ENCODE data around the gene PCDH9.

The PCDH9 gene

GRCh38 chr13:66969291-66969690, 260.8 kb downstream of the PCDH9 start:
- H3K4ac ChIP-seq (ENCODE audit: low read length) = no peak overlapping the region
- peaks cover 3 to 4% of the 10 kb centered on the region in 2 donors for H3K4me1 ChIP-seq (ENCODE audit: control insufficient read depth in 2 of 2, insufficient read depth in 1 of 2, low read depth in 1 of 2, low read length in 2 of 2)
- no peak overlapping the region for H2BK15ac ChIP-seq (ENCODE audit: low read length)
- no peak overlapping the region for H3K4me3 ChIP-seq (ENCODE audit: low read length in 2 of 2)
- no peaks in the 10 kb centered on the region for H3K27me3 ChIP-seq (ENCODE audit: control insufficient read depth in 3 of 3, insufficient read depth in 3 of 3, low read depth in 1 of 3, low read length in 3 of 3)
- no peak overlapping the region for H2BK120ac ChIP-seq (ENCODE audit: low read depth, low read length)
- H4K8ac ChIP-seq (ENCODE audit: low read depth, low read length) = no peak overlapping the region
- H3K23ac ChIP-seq (ENCODE audit: low read depth, low read length, poor library complexity) = no peak overlapping the region
- H2AK5ac ChIP-seq (ENCODE audit: low read depth, low read length) = no peak overlapping the region
- no peak overlapping the region for H2BK12ac ChIP-seq (ENCODE audit: low read length)
- no peak overlapping the region for H3K18ac ChIP-seq (ENCODE audit: low read length)
- no peak overlapping the region for H4K91ac ChIP-seq (ENCODE audit: low read depth, low read length, poor library complexity)
- H2BK5ac ChIP-seq (ENCODE audit: low read length) = no peak overlapping the region
- H3K9ac ChIP-seq (ENCODE audit: low read depth, low read length, poor library complexity) = no peak overlapping the region
- H3K27ac ChIP-seq (replicated peaks; ENCODE audit: low read length) = no peak overlapping the region
- no peaks in the 10 kb centered on the region for H3K9me3 ChIP-seq (replicated peaks in 1 of 2; ENCODE audit: control insufficient read depth in 2 of 2, insufficient read depth in 1 of 2, low read depth in 1 of 2, low read length in 2 of 2)
- H3K36me3 ChIP-seq (replicated peaks in 1 of 2; ENCODE audit: control insufficient read depth in 2 of 2, insufficient read depth in 2 of 2, low read length in 2 of 2) = no peaks in the 10 kb centered on the region
- DNase-seq (ENCODE audit: low spot score) = no peak
- H2AFZ ChIP-seq (ENCODE audit: low read length) = no peak overlapping the region
- no peak overlapping the region for H3K14ac ChIP-seq (ENCODE audit: low read length)
- H3K4me2 ChIP-seq (ENCODE audit: insufficient read depth, low read length, poor library complexity, severe bottlenecking) = no peak overlapping the region
- WGBS, 2 donors (ENCODE audit: extremely low coverage in 2 of 2, insufficient read length in 2 of 2, insufficient replicate concordance in 1 of 2) = no CpG with 5 or more reads among the region's 1 CpG
- no peaks in the 10 kb centered on the region for H3K79me1 ChIP-seq (ENCODE audit: low read depth, low read length)

GRCh38 chr13:66967811-66968597, 262.1 kb downstream of the PCDH9 start:
- Histone ChIP-seq H3K27me3 (ENCODE audit: control insufficient read depth in 3 of 3, insufficient read depth in 3 of 3, low read depth in 1 of 3, low read length in 3 of 3) (no peaks in the 10 kb centered on the region), H4K8ac (ENCODE audit: low read depth, low read length) (no peak overlapping the region), H3K18ac (ENCODE audit: low read length) (no peak overlapping the region), H2BK12ac (ENCODE audit: low read length) (no peak overlapping the region), H3K23ac (ENCODE audit: low read depth, low read length, poor library complexity) (no peak overlapping the region), H2BK15ac (ENCODE audit: low read length) (no peak overlapping the region), H3K79me1 (ENCODE audit: low read depth, low read length) (no peaks in the 10 kb centered on the region), H2AK5ac (ENCODE audit: low read depth, low read length) (no peak overlapping the region), H3K4me1 (ENCODE audit: control insufficient read depth in 2 of 2, insufficient read depth in 1 of 2, low read depth in 1 of 2, low read length in 2 of 2) (no peaks in the 10 kb centered on the region), H4K91ac (ENCODE audit: low read depth, low read length, poor library complexity) (no peak overlapping the region), H3K27ac (replicated peaks; ENCODE audit: low read length) (no peak overlapping the region), H2BK5ac (ENCODE audit: low read length) (no peak overlapping the region), H3K9me3 (replicated peaks in 1 of 2; ENCODE audit: control insufficient read depth in 2 of 2, insufficient read depth in 1 of 2, low read depth in 1 of 2, low read length in 2 of 2) (peaks cover 0 to 1% of the 10 kb centered on the region in 2 donors), H2BK120ac (ENCODE audit: low read depth, low read length) (no peak overlapping the region), H3K36me3 (replicated peaks in 1 of 2; ENCODE audit: control insufficient read depth in 2 of 2, insufficient read depth in 2 of 2, low read length in 2 of 2) (no peaks in the 10 kb centered on the region), H3K4me2 (ENCODE audit: insufficient read depth, low read length, poor library complexity, severe bottlenecking) (no peak overlapping the region), H3K4ac (ENCODE audit: low read length) (no peak overlapping the region), H3K9ac (ENCODE audit: low read depth, low read length, poor library complexity) (no peak overlapping the region), H3K4me3 (ENCODE audit: low read length in 2 of 2) (no peak overlapping the region), H3K14ac (ENCODE audit: low read length) (no peak overlapping the region), H2AFZ (ENCODE audit: low read length) (no peak overlapping the region)
- no CpG with 5 or more reads among the region's 3 CpGs for WGBS, 2 donors (ENCODE audit: extremely low coverage in 2 of 2, insufficient read length in 2 of 2, insufficient replicate concordance in 1 of 2)
- DNase-seq (ENCODE audit: low spot score) = no peak

GRCh38 chr13:66965181-66965580, 265.0 kb downstream of the PCDH9 start:
- H3K27me3 ChIP-seq (ENCODE audit: control insufficient read depth in 3 of 3, insufficient read depth in 3 of 3, low read depth in 1 of 3, low read length in 3 of 3) = no peaks in the 10 kb centered on the region
- no peaks in the 10 kb centered on the region for H3K79me1 ChIP-seq (ENCODE audit: low read depth, low read length)
- no peaks in the 10 kb centered on the region for H3K36me3 ChIP-seq (replicated peaks in 1 of 2; ENCODE audit: control insufficient read depth in 2 of 2, insufficient read depth in 2 of 2, low read length in 2 of 2)
- DNase-seq (ENCODE audit: low spot score) = no peak
- peaks cover 0 to 7% of the 10 kb centered on the region in 2 donors for H3K9me3 ChIP-seq (replicated peaks in 1 of 2; ENCODE audit: control insufficient read depth in 2 of 2, insufficient read depth in 1 of 2, low read depth in 1 of 2, low read length in 2 of 2)
- no peak overlapping the region for H2BK15ac ChIP-seq (ENCODE audit: low read length)
- H2BK12ac ChIP-seq (ENCODE audit: low read length) = no peak overlapping the region
- no peak overlapping the region for H3K4me2 ChIP-seq (ENCODE audit: insufficient read depth, low read length, poor library complexity, severe bottlenecking)
- H2BK5ac ChIP-seq (ENCODE audit: low read length) = no peak overlapping the region
- no peak overlapping the region for H3K4ac ChIP-seq (ENCODE audit: low read length)
- H2AFZ ChIP-seq (ENCODE audit: low read length) = no peak overlapping the region
- H3K14ac ChIP-seq (ENCODE audit: low read length) = no peak overlapping the region
- no peak overlapping the region for H4K91ac ChIP-seq (ENCODE audit: low read depth, low read length, poor library complexity)
- H3K23ac ChIP-seq (ENCODE audit: low read depth, low read length, poor library complexity) = no peak overlapping the region
- H3K4me3 ChIP-seq (ENCODE audit: low read length in 2 of 2) = no peak overlapping the region
- no peak overlapping the region for H3K18ac ChIP-seq (ENCODE audit: low read length)
- H2AK5ac ChIP-seq (ENCODE audit: low read depth, low read length) = no peak overlapping the region
- no peak overlapping the region for H2BK120ac ChIP-seq (ENCODE audit: low read depth, low read length)
- no peak overlapping the region for H3K27ac ChIP-seq (replicated peaks; ENCODE audit: low read length)
- no peak overlapping the region for H3K9ac ChIP-seq (ENCODE audit: low read depth, low read length, poor library complexity)
- H3K4me1 ChIP-seq (ENCODE audit: control insufficient read depth in 2 of 2, insufficient read depth in 1 of 2, low read depth in 1 of 2, low read length in 2 of 2) = no peaks in the 10 kb centered on the region
- no CpG with 5 or more reads among the region's 1 CpG for WGBS, 2 donors (ENCODE audit: extremely low coverage in 2 of 2, insufficient read length in 2 of 2, insufficient replicate concordance in 1 of 2)
- H4K8ac ChIP-seq (ENCODE audit: low read depth, low read length) = no peak overlapping the region

GRCh38 chr13:66962953-66963352, 267.2 kb downstream of the PCDH9 start:
- no peak overlapping the region for H4K8ac ChIP-seq (ENCODE audit: low read depth, low read length)
- no peak overlapping the region for H3K4ac ChIP-seq (ENCODE audit: low read length)
- H2BK120ac ChIP-seq (ENCODE audit: low read depth, low read length) = no peak overlapping the region
- no peak overlapping the region for H3K18ac ChIP-seq (ENCODE audit: low read length)
- H2AK5ac ChIP-seq (ENCODE audit: low read depth, low read length) = no peak overlapping the region
- no peak for DNase-seq (ENCODE audit: low spot score)
- no peaks in the 10 kb centered on the region for H3K27me3 ChIP-seq (ENCODE audit: control insufficient read depth in 3 of 3, insufficient read depth in 3 of 3, low read depth in 1 of 3, low read length in 3 of 3)
- no peak overlapping the region for H3K23ac ChIP-seq (ENCODE audit: low read depth, low read length, poor library complexity)
- H3K36me3 ChIP-seq (replicated peaks in 1 of 2; ENCODE audit: control insufficient read depth in 2 of 2, insufficient read depth in 2 of 2, low read length in 2 of 2) = no peaks in the 10 kb centered on the region
- peaks cover 0 to 7% of the 10 kb centered on the region in 2 donors for H3K9me3 ChIP-seq (replicated peaks in 1 of 2; ENCODE audit: control insufficient read depth in 2 of 2, insufficient read depth in 1 of 2, low read depth in 1 of 2, low read length in 2 of 2)
- no peaks in the 10 kb centered on the region for H3K79me1 ChIP-seq (ENCODE audit: low read depth, low read length)
- no peaks in the 10 kb centered on the region for H3K4me1 ChIP-seq (ENCODE audit: control insufficient read depth in 2 of 2, insufficient read depth in 1 of 2, low read depth in 1 of 2, low read length in 2 of 2)
- H2BK12ac ChIP-seq (ENCODE audit: low read length) = no peak overlapping the region
- no peak overlapping the region for H2BK5ac ChIP-seq (ENCODE audit: low read length)
- H2AFZ ChIP-seq (ENCODE audit: low read length) = no peak overlapping the region
- no peak overlapping the region for H3K4me3 ChIP-seq (ENCODE audit: low read length in 2 of 2)
- H4K91ac ChIP-seq (ENCODE audit: low read depth, low read length, poor library complexity) = no peak overlapping the region
- no peak overlapping the region for H3K9ac ChIP-seq (ENCODE audit: low read depth, low read length, poor library complexity)
- H2BK15ac ChIP-seq (ENCODE audit: low read length) = no peak overlapping the region
- WGBS, 2 donors (ENCODE audit: extremely low coverage in 2 of 2, insufficient read length in 2 of 2, insufficient replicate concordance in 1 of 2) = no CpG with 5 or more reads among the region's 4 CpGs
- H3K27ac ChIP-seq (replicated peaks; ENCODE audit: low read length) = no peak overlapping the region
- H3K14ac ChIP-seq (ENCODE audit: low read length) = no peak overlapping the region
- no peak overlapping the region for H3K4me2 ChIP-seq (ENCODE audit: insufficient read depth, low read length, poor library complexity, severe bottlenecking)

All from neuronal stem cell (in vitro differentiated cells).